HAP-1 (cell line): ENCODE results near the gene GAGE1.

Experiments used
- DNase-seq, 2 experiments: peaks; one replicate each; pipeline ENCODE4 v3.0.0-alpha.2; 2016 to 2020; ENCODE audit warnings: low spot score in 2 of 2
- H3K27me3 ChIP-seq: fragments of 250-450 bp; sonication (Bioruptor Pico); 2 replicates; pipeline ENCODE4 v1.5.1; 2020; ENCODE audit warnings: low read depth, mild to moderate bottlenecking, moderate library complexity
- H3K36me3 ChIP-seq: fragments of 250-450 bp; sonication (Bioruptor Pico); replicated peaks from 2 replicates; pipeline ENCODE4 v1.5.1; 2020; ENCODE audit warnings: mild to moderate bottlenecking
- H3K4me1 ChIP-seq: fragments of 250-450 bp; sonication (Bioruptor Pico); 2 replicates; pipeline ENCODE4 v1.5.1; 2020; ENCODE audit warnings: mild to moderate bottlenecking
- H3K4me3 ChIP-seq: fragments of 250-450 bp; sonication (Bioruptor Pico); 2 replicates; pipeline ENCODE4 v1.5.1; 2020; ENCODE audit warnings: mild to moderate bottlenecking, moderate library complexity
- H3K9me3 ChIP-seq: fragments of 250-450 bp; sonication (Bioruptor Pico); 2 replicates; pipeline ENCODE4 v1.5.1; 2020; ENCODE audit warnings: mild to moderate bottlenecking, moderate library complexity
- in situ Hi-C: fragments of 300-500 bp; cut with MboI; formaldehyde crosslinking; loops from 3 replicates; pipeline ENCODE4 v1.14.3; 2020; ENCODE audit warnings: low sequenced_read_pairs, inconsistent platforms, mixed read lengths

Gene GAGE1

DNA sequence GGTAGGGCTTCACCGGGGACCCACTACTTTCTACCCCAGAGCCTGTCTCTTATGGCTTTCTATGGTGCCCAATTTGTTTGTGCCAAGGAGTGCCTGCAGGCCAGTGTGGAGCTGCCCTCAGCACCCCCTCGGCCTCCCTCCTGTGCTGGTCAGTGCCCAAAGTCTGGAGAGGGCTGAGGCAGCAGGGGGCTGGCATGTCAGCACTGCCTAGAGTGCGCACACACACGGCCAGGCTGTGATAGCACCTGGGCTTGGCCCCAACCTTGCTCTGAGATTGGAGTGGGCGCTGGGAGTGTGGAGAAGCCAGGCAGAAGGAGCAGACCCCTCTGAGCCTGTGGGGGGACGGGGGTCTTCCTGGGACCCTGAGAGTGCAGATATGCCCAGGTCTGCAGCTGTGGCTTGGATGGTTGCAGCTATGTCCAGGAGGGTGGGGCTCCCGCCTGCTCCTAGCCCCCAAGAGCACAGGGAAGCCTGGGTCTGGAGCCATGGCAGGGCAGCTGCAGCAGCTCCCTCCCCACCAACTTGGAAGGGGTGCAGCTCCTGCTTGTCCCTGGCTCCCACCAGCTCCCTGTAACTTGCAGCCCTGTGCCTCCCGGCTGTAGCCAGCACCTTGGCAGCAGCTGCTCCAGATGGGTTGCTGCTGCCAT, 46.3 kb downstream of the GAGE1 start:
- H3K27me3 ChIP-seq = peaks cover 12% of the 10 kb centered on the region
- H3K9me3 ChIP-seq = no peaks in the 10 kb centered on the region
- H3K4me1 ChIP-seq = no peaks in the 10 kb centered on the region
- H3K4me3 ChIP-seq = no peak overlapping the region
- H3K36me3 ChIP-seq = no peaks in the 10 kb centered on the region
- in situ Hi-C loops = no loop called here
- DNase-seq = no peak

DNA sequence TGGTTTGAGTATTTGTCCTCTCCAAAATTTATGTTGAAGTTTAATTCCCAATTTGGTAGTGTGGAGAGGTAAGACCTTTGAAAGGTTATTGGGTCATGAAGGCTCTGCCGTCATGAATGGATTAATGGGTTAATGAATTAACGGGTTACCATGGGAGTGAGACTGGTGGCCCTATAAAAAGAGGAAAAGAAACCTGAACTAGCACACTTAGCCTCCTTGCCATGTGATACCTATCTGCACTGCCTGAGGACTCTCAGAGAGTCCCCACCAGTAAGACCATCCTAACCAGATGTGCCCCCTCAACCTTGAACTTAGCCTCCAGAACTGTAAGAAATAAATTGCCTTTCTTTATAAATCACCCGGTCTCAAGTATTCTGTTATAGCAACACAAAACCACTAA, 57.7 kb downstream of the GAGE1 start:
- in situ Hi-C loops = no loop called here

More for the DNA sequence above, 57.7 kb downstream of the GAGE1 start:
- Histone ChIP-seq H3K27me3 (peaks cover 18% of the 10 kb centered on the region), H3K9me3 (no peaks in the 10 kb centered on the region), H3K36me3 (no peaks in the 10 kb centered on the region), H3K4me1 (no peaks in the 10 kb centered on the region), H3K4me3 (no peak overlapping the region)
- DNase-seq = no peak
